LNCaP clone FGC (cell line): ENCODE results near the gene IQSEC1.
A peak's percentile ranks its signal among the peaks of the same experiment; 100 is the strongest.

Source experiments
- DNase-seq: peaks from one replicate; pipeline ENCODE4 v3.0.0-alpha.2; 2011; ENCODE audit warnings: low read depth
- H3K4me3 ChIP-seq: 2 replicates; pipeline ENCODE4 v1.5.1; 2011; ENCODE audit warnings: mild to moderate bottlenecking, low read depth, low read length, control low read depth
- TF ChIP-seq, protein P1 (sequence below): IDR thresholded peaks from 2 replicates; pipeline ENCODE4 v1.5.1; 2012; ENCODE audit warnings: mild to moderate bottlenecking; ENCODE audit not compliant: control insufficient read depth, insufficient read depth; ENCODE audit errors: extremely low read depth

Gene IQSEC1

DNA sequence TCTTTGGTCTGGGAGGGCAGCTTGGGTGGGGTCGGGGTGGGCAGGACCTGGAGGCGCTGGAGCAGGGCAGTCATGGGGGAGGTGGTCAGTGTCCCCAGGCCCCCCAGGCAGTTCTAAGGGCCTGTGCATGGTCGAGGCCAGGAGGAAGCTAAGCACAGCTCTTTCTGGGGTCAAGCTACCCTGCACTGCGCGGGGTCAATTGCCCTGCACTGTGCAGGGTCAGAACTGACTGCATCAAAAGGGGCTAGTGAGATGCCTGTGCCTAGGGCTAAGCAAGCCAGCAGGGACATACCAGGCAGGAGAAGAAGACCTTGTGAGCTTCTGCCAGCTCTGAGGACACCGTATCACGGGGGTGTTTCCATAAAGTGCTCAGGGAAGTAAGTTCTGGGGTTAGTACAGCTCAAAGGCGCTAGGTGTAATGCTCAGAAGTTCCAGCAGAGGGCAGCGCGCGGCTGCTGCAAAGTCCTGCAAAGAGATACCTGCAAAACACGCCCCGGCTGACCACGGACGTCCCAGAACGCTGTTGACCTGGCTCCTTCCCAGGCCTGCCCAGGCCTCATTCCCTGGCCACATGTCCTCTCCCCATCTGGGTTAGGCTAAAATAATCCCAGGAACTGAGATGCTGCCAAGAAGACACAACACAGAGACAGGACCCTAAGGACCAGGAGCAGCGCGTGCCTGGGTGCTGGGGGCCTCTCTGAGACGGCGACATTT is 18.8 kb upstream of the IQSEC1 start:
- H3K4me3 ChIP-seq: no peak overlapping the region
- DNase-seq: peak; percentile 66
- TF ChIP-seq, protein P1, sequence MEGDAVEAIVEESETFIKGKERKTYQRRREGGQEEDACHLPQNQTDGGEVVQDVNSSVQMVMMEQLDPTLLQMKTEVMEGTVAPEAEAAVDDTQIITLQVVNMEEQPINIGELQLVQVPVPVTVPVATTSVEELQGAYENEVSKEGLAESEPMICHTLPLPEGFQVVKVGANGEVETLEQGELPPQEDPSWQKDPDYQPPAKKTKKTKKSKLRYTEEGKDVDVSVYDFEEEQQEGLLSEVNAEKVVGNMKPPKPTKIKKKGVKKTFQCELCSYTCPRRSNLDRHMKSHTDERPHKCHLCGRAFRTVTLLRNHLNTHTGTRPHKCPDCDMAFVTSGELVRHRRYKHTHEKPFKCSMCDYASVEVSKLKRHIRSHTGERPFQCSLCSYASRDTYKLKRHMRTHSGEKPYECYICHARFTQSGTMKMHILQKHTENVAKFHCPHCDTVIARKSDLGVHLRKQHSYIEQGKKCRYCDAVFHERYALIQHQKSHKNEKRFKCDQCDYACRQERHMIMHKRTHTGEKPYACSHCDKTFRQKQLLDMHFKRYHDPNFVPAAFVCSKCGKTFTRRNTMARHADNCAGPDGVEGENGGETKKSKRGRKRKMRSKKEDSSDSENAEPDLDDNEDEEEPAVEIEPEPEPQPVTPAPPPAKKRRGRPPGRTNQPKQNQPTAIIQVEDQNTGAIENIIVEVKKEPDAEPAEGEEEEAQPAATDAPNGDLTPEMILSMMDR: peak; percentile 96

DNA sequence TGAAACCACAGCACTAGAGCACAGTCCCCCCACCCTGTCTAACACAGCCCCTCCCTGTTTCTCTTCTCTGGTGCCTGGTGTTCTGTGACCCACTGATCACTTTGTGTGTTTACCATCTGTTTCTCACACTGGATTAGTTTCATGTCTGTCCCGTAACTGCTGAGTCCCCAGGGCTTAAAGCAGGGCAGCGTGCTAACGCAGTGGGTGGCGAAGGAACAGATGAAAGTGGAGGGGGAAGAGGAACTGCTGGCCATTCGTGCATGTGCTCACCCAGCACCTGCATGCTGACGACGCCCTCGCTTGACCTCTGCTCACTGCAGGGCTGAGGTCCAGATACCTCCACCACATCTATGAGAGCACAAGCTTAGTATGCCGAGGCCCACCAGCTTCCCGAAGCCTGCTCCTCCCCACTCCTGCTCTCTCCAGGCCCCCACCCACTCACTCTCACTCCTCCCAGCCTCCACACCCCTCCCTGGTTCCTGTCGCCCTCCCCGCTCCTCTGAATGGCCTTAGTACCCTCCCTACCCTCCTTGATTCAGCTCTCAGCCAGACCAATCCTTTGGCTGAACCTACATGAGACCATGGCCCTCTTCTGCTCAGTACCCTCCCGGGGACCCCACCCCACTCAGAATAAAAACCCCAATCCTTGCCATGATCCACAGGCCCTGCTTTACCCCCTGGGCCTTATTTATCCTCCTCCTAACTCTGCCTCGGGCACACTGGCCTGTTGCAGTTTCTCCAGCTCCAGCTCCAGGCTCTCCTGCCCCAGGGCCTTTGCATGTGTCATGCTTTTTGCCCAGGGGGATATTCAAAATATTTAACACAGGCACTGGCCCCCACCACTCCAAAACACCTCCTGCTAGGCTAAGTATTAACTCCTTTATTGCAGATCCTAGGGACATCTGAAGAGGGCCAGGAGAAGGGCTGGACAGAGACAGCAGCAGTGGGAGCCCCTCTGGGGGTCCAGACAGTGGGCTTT is 15.1 kb upstream of the IQSEC1 start:
- no peak for DNase-seq
- TF ChIP-seq, protein P1: no peak
- H3K4me3 ChIP-seq: no peak overlapping the region

DNA sequence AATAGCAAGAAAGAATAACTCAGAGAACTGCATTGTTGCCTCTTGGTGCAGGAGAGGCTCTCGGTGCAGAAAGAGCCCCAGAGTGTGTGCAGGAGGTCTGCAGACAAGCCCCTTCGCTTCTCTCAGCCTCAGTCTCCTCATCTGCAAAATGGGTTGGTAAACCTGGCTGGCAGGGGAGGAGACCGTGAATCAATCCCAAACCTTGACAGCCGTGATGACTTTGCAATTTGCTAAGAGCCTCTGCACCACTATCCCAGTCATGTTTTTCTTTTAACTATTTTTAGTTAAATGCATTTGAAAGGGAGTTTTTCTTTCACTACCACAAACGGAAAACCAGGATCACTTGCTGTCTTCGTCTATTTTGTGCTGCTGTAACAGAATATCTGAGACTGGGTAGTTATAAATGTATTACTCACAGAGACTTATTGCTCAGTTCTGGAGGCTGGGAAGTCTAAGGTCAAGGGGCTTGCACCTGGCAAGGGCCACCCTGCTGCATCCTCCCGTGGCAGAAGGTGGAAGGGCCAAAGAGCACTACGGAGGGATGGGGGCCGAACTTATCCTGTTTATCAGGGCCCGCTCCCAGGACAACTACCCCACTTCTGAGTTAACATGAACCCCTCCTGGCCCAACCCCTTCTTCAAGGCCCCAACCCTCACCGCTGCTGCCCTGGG is 14.2 kb upstream of the IQSEC1 start:
- H3K4me3 ChIP-seq: no peak overlapping the region
- TF ChIP-seq, protein P1: no peak
- no peak for DNase-seq

GRCh38 chr3:13086531-13086981 is 13.3 kb upstream of the IQSEC1 start:
- no peak for DNase-seq
- H3K4me3 ChIP-seq: no peak overlapping the region
- TF ChIP-seq, protein P1: no peak

DNA sequence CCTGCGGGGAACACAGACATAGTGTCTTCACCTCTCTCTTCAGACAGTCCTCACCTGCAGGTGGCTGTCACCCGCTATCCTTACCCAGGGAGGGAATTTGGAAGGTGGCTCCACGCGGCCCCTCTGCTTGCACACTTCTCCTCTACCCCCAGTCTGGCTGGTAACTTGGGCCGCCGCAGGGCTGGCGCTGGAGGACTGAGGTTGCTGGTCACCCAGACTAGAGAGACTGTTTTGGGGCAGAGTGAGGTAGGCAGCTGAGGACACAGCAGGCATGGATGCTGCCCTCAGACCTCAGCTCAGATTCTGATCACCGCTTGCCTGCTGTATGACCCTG is 12.6 kb upstream of the IQSEC1 start:
- H3K4me3 ChIP-seq: no peak overlapping the region
- TF ChIP-seq, protein P1: no peak
- no peak for DNase-seq

GRCh38 chr3:13085081-13085845 is 12.0 kb upstream of the IQSEC1 start:
- TF ChIP-seq, protein P1: no peak
- H3K4me3 ChIP-seq: no peak overlapping the region

More at GRCh38 chr3:13085081-13085845, 12.0 kb upstream of the IQSEC1 start:
- no peak for DNase-seq
